ENCODE data around the gene WDR82.
A peak's percentile ranks its signal among the peaks of the same experiment; 100 is the strongest.

DNA sequence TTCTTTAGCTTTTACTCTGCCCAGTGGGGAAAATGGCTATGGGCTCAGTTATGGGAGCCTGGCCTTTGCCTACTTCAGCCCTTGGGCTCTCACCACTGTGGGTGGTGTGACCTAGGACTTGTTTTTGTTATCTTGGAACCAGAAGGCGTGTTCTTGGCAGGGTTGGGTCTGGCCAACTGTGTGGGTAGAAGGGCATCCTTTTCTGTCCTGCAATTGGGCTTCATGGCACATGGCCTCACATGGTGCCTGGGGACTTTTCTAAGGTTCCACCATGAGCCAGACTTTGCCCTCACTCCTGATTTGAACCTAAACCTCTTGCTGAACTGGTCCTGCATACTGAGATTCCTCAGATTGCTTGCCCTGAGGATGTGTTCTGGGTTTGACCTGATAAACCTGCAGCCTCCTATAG, 10.9 kb upstream of the WDR82 start:
- TF ChIP-seq POLR2A (IDR thresholded peaks at IDR 0.05), result peak in 1 of 2 donors; percentile 49
- TF ChIP-seq, protein P1, sequence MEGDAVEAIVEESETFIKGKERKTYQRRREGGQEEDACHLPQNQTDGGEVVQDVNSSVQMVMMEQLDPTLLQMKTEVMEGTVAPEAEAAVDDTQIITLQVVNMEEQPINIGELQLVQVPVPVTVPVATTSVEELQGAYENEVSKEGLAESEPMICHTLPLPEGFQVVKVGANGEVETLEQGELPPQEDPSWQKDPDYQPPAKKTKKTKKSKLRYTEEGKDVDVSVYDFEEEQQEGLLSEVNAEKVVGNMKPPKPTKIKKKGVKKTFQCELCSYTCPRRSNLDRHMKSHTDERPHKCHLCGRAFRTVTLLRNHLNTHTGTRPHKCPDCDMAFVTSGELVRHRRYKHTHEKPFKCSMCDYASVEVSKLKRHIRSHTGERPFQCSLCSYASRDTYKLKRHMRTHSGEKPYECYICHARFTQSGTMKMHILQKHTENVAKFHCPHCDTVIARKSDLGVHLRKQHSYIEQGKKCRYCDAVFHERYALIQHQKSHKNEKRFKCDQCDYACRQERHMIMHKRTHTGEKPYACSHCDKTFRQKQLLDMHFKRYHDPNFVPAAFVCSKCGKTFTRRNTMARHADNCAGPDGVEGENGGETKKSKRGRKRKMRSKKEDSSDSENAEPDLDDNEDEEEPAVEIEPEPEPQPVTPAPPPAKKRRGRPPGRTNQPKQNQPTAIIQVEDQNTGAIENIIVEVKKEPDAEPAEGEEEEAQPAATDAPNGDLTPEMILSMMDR (IDR thresholded peaks at IDR 0.05), result no peak

Measured in Peyer's patch (tissue), 4 donors.